HuH-7 (cell line): ENCODE measurements around the gene COG8.
"Not testable (repeated sequence)": the region's sequence is repeated elsewhere in the genome, so short reads cannot be mapped to it uniquely, and the experiment has no call there.

ENCODE experiments used
- DNase-seq: peaks from one replicate; pipeline ENCODE4 v3.0.0; 2011; ENCODE audit warnings: low spot score

The COG8 gene

GRCh38 chr16:69318911-69319289, 20.5 kb downstream of the COG8 start:
- DNase-seq, result no peak

- DNase-seq, result no peak
Observed at GRCh38 chr16:69318177-69318910, 21.0 kb downstream of the COG8 start.

- no peak for DNase-seq
Observed at GRCh38 chr16:69316595-69317034, 22.7 kb downstream of the COG8 start.

- no peak for DNase-seq
Observed at GRCh38 chr16:69315486-69316311, 23.7 kb downstream of the COG8 start.

GRCh38 chr16:69314534-69314933, 24.8 kb downstream of the COG8 start:
- no peak for DNase-seq

- no peak for DNase-seq
Observed at GRCh38 chr16:69313469-69313868, 25.9 kb downstream of the COG8 start.

- DNase-seq, result peak; percentile 84
Observed at GRCh38 chr16:69311533-69312387, 27.6 kb downstream of the COG8 start.

GRCh38 chr16:69310653-69311532, 28.5 kb downstream of the COG8 start, which contains the start of gene VPS4A:
VPS4A (plus strand) TSS chr16:69311350; CDS start chr16:69311512, 162 bp downstream.
- peak; percentile 95 for DNase-seq

GRCh38 chr16:69309316-69309715, 30.0 kb downstream of the COG8 start:
- no peak for DNase-seq

GRCh38 chr16:69307856-69308255, 31.5 kb downstream of the COG8 start:
- DNase-seq, result no peak

GRCh38 chr16:69307091-69307490, 32.3 kb downstream of the COG8 start:
- no peak for DNase-seq

- DNase-seq, result no peak
Observed at GRCh38 chr16:69306031-69306430, 33.3 kb downstream of the COG8 start.

- DNase-seq, result no peak
Observed at GRCh38 chr16:69302301-69302700, 37.1 kb downstream of the COG8 start.

- no peak for DNase-seq
Observed at GRCh38 chr16:69301861-69302260, 37.5 kb downstream of the COG8 start.

- DNase-seq, result no peak
Observed at GRCh38 chr16:69301187-69301586, 38.2 kb downstream of the COG8 start.

GRCh38 chr16:69298261-69298660, 41.1 kb downstream of the COG8 start:
- DNase-seq, result no peak

- not testable (repeated sequence) for DNase-seq
Observed at GRCh38 chr16:69296771-69297170, 42.6 kb downstream of the COG8 start.

GRCh38 chr16:69294051-69294450, 45.3 kb downstream of the COG8 start:
- no peak for DNase-seq

GRCh38 chr16:69293401-69293800, 46.0 kb downstream of the COG8 start:
- DNase-seq, result no peak

- DNase-seq, result not testable (repeated sequence)
Observed at GRCh38 chr16:69291657-69292056, 47.7 kb downstream of the COG8 start.
